ENCODE measurements around the gene GJA5.

The GJA5 gene

DNA sequence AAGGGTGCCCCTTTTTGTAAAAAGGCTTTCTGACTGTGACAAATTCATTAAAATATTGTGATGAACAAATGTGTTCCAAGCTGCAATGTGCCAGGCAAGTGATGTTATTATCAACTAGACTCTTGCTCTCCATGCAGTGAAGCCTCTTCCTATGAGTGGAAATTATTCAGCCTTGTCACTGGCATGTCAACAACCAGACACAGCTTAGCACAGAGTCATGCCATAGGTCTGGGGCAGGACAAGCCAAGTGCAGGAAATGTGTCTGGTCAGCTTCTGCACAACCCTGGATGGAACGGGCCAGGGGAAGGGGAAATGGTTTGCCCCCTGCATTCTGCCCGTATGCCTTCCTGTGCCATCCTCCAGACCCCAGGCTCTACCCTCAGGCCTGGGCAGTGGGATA lies 27.4 kb upstream of the GJA5 start:
- Histone ChIP-seq H3K27me3 (ENCODE audit: low read length) (no peaks in the 10 kb centered on the region), H3K4me3 (ENCODE audit: insufficient read depth, low read length, poor library complexity, severe bottlenecking) (no peak overlapping the region)
- TF ChIP-seq EZH2phosphoT487 (conservative IDR thresholded peaks at IDR 0.05; ENCODE audit: low read length) (no peak), CTCF (IDR thresholded peaks at IDR 0.05; ENCODE audit: insufficient read depth, low read length, poor library complexity, severe bottlenecking) (no peak)

GRCh38 chr1:147786536-147786935 lies 26.1 kb upstream of the GJA5 start:
- H3K9ac ChIP-seq (ENCODE audit: low read length): no peak overlapping the region

More for the DNA sequence above, 27.4 kb upstream of the GJA5 start:
- Histone ChIP-seq H2AFZ (ENCODE audit: low read depth, low read length, severe bottlenecking) (no peak overlapping the region), H3K36me3 (ENCODE audit: low read length) (no peaks in the 10 kb centered on the region), H3K9me3 (ENCODE audit: insufficient read depth, low read length) (no peaks in the 10 kb centered on the region), H3K27ac (ENCODE audit: low read depth, low read length) (no peak overlapping the region), H3K79me2 (ENCODE audit: insufficient read depth, low read length) (no peaks in the 10 kb centered on the region), H3K4me2 (ENCODE audit: low read depth, low read length, poor library complexity, severe bottlenecking) (no peak overlapping the region), H3F3A (ENCODE audit: insufficient read depth) (no peaks in the 10 kb centered on the region), H4K20me1 (ENCODE audit: low read depth, low read length) (no peaks in the 10 kb centered on the region), H3K9me2 (replicated peaks; ENCODE audit: insufficient read depth, low read length) (no peaks in the 10 kb centered on the region), H3K9ac (ENCODE audit: low read length) (no peak overlapping the region)

DNA sequence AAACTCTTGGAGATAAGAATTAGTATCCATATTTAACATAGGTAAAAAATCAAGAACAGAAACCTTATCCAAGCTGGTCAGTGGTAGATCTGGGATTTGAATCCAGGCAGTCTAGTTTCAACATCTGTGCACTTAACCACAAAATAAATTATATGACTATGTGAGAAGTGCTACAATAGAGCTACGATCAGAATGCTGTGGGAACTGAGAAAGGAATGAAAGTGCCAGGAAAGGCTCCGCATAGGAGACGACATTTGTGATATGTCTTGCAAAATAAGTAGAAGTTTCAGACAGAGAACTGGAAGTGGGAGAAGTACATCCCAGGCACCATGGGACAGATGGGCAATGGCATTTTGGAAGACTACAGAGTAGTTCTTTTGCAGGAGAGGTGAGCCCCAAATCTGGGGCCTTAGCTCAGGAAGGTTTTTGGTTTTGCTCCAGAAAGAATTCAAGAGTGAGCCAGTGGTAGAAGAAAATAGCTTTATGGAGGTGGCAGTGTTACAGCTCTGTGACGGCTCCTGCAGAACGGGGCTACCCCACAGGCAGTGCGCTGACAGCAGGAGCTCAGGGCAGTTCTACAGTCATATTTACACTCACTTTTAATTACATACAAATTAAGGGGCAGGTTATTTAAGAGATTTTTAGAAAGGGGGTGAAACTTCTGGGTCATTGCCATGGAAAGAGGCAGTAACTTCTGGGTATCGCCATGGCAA lies 25.5 kb upstream of the GJA5 start:
- Histone ChIP-seq H4K20me1 (ENCODE audit: low read depth, low read length) (no peaks in the 10 kb centered on the region), H3K9me2 (replicated peaks; ENCODE audit: insufficient read depth, low read length) (no peaks in the 10 kb centered on the region), H3K27me3 (ENCODE audit: low read length) (no peaks in the 10 kb centered on the region), H3F3A (ENCODE audit: insufficient read depth) (no peaks in the 10 kb centered on the region), H3K9me3 (ENCODE audit: insufficient read depth, low read length) (no peaks in the 10 kb centered on the region), H3K79me2 (ENCODE audit: insufficient read depth, low read length) (no peaks in the 10 kb centered on the region), H3K36me3 (ENCODE audit: low read length) (no peaks in the 10 kb centered on the region), H3K27ac (ENCODE audit: low read depth, low read length) (no peak overlapping the region), H3K4me3 (ENCODE audit: insufficient read depth, low read length, poor library complexity, severe bottlenecking) (no peak overlapping the region), H3K9ac (ENCODE audit: low read length) (no peak overlapping the region), H3K4me2 (ENCODE audit: low read depth, low read length, poor library complexity, severe bottlenecking) (no peak overlapping the region), H2AFZ (ENCODE audit: low read depth, low read length, severe bottlenecking) (no peak overlapping the region)
- TF ChIP-seq CTCF (IDR thresholded peaks at IDR 0.05; ENCODE audit: insufficient read depth, low read length, poor library complexity, severe bottlenecking): no peak
- no peak for TF ChIP-seq EZH2phosphoT487 (conservative IDR thresholded peaks at IDR 0.05; ENCODE audit: low read length)

More at GRCh38 chr1:147786536-147786935, 26.1 kb upstream of the GJA5 start:
- Histone ChIP-seq H3K27ac (ENCODE audit: low read depth, low read length) (no peak overlapping the region), H2AFZ (ENCODE audit: low read depth, low read length, severe bottlenecking) (no peak overlapping the region), H3K9me3 (ENCODE audit: insufficient read depth, low read length) (no peaks in the 10 kb centered on the region), H3K4me3 (ENCODE audit: insufficient read depth, low read length, poor library complexity, severe bottlenecking) (no peak overlapping the region), H4K20me1 (ENCODE audit: low read depth, low read length) (no peaks in the 10 kb centered on the region), H3K4me2 (ENCODE audit: low read depth, low read length, poor library complexity, severe bottlenecking) (no peak overlapping the region), H3K9me2 (replicated peaks; ENCODE audit: insufficient read depth, low read length) (no peaks in the 10 kb centered on the region), H3F3A (ENCODE audit: insufficient read depth) (no peaks in the 10 kb centered on the region), H3K27me3 (ENCODE audit: low read length) (no peaks in the 10 kb centered on the region), H3K79me2 (ENCODE audit: insufficient read depth, low read length) (no peaks in the 10 kb centered on the region), H3K36me3 (ENCODE audit: low read length) (no peaks in the 10 kb centered on the region)
- TF ChIP-seq CTCF (IDR thresholded peaks at IDR 0.05; ENCODE audit: insufficient read depth, low read length, poor library complexity, severe bottlenecking) (no peak), EZH2phosphoT487 (conservative IDR thresholded peaks at IDR 0.05; ENCODE audit: low read length) (no peak)
